Measurements from ENCODE around the gene ACSS1.

DNA sequence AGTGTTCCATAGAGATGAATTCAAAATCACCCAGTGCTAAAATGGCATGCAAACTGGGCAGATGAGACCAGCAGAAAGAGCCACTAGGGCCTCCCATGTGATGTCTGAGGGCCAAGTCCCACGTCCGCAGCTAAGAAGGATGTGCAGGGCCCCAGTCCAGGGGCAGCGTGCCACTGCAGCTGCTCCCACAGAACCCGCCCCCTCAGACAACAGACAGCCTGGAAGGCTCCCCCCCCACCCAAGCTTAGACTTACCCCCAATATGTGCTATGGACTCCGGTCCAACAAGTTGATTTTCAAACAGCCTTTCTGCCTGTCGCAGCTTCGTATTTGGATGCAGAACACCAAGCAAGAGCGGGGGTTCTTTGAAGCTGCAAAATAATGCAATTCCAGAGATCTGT, 79.4 kb downstream of the ACSS1 start:
- TF ChIP-seq, protein P1, sequence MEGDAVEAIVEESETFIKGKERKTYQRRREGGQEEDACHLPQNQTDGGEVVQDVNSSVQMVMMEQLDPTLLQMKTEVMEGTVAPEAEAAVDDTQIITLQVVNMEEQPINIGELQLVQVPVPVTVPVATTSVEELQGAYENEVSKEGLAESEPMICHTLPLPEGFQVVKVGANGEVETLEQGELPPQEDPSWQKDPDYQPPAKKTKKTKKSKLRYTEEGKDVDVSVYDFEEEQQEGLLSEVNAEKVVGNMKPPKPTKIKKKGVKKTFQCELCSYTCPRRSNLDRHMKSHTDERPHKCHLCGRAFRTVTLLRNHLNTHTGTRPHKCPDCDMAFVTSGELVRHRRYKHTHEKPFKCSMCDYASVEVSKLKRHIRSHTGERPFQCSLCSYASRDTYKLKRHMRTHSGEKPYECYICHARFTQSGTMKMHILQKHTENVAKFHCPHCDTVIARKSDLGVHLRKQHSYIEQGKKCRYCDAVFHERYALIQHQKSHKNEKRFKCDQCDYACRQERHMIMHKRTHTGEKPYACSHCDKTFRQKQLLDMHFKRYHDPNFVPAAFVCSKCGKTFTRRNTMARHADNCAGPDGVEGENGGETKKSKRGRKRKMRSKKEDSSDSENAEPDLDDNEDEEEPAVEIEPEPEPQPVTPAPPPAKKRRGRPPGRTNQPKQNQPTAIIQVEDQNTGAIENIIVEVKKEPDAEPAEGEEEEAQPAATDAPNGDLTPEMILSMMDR (IDR thresholded peaks at IDR 0.05) = no peak
- no peak for TF ChIP-seq POLR2A (IDR thresholded peaks at IDR 0.05)
